GM18502 (cell line): ENCODE results near the gene TLR4.

Source experiments
- ATAC-seq: cut with Tn5 transposase; IDR thresholded peaks from one replicate; pipeline ENCODE4 v1.9.1; 2021; ENCODE audit warnings: mild to moderate bottlenecking; ENCODE audit not compliant: unreplicated experiment, poor library complexity

TLR4 gene

DNA sequence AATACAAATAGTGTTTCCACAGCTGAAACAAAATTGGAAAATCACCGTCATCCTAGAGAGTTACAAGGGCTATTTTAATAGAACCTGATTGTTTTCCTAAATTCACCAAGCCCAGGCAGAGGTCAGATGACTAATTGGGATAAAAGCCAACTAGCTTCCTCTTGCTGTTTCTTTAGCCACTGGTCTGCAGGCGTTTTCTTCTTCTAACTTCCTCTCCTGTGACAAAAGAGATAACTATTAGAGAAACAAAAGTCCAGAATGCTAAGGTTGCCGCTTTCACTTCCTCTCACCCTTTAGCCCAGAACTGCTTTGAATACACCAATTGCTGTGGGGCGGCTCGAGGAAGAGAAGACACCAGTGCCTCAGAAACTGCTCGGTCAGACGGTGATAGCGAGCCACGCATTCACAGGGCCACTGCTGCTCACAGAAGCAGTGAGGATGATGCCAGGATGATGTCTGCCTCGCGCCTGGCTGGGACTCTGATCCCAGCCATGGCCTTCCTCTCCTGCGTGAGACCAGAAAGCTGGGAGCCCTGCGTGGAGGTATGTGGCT lies at the start of gene TLR4:
TLR4 (plus strand) TSS at position 380 of the 552 bp plus-strand sequence; CDS start at position 450, 70 bp downstream.
- ATAC-seq, result peak; percentile 100

DNA sequence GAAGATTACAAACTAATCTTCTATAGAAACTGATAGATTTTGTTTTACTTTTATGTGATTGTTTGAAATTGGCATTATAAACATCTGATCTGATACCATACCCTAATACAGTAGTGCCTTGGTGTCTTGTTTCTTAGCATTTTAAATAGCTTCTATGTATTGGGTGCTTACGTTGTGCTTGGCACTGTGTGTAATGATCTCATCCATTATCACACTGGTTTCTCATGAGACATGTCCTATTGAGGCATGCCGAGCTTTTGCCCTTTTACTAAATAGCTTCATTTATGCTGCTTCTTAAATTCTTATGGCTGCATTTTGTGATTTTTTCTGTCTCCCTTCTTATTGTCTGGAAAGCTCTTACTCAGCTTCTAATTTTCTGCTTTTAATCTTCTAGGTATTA lies 48.2 kb upstream of the TLR4 start:
- ATAC-seq, result no peak

DNA sequence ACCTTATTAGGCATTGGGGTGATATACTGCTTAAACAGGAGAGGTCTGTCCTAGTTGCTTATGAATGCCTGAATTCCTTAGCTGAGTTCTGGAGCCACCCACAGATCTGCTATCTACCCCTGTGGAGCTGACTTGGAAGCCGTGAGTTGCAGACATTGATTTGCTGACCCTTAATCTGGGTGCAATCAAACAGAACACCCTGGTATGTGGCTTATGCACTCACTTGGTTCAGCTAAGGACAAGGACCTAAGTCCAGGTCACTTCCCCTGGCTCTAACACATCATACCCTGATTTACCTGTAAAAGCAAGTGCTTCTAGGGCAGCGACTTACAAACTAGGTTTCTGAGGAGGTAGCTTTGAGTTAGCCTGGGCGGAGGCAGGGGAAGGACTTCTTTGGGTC lies 41.6 kb upstream of the TLR4 start:
- ATAC-seq, result no peak

DNA sequence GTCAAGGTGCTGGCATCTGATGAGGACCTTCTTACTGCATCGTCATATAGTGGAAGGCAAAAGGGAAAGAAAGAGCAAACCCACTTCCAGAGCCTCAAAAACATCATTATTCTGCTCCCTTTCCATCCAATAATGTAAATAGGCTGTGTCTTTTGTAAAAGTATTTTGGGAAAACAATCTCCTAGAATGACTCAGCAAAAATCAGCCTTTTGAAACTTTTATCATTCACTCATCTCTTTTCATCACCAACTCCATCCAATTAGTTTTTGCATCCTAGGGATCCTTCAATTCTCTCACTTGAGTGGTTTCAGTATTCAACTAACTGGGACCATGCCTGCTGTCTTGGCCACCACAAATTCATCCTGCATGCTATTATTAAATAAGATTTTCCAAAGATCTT lies 39.8 kb upstream of the TLR4 start:
- no peak for ATAC-seq

DNA sequence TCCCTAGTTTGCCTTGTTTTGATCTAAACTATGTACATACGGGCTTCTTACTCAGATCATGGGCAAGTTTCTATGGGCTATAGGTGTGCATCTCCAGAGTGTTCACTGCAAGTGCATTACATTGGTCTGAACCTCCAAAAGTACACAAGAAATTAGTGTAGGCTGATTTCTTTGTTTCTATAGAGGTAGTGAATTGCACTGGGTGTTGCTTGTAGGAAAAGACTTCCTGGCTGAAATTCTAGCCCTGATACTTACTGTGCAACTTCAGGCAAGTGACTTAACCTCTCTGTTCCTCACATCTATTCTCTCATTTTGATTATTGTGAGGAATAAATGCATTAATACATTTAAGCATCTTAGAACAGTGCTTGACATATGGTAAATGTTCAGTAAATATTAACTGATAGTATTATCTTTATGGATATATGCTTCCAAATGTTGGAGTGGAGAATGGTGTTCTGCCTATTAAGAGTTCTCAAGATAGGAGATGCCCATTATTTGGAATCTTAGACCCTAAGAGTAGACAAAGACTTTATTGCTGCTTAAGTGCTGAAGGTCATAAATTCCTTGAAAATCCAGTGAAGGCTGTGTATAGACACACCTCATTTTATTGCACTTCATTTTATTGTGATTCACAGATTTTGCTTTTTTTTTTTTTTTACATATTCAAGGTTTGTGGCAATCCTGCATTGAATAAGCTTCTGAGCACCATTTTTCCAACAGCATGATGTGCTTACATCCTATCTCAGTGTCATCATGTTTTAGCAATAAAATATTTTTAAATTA lies 38.4 kb upstream of the TLR4 start:
- ATAC-seq, result no peak

DNA sequence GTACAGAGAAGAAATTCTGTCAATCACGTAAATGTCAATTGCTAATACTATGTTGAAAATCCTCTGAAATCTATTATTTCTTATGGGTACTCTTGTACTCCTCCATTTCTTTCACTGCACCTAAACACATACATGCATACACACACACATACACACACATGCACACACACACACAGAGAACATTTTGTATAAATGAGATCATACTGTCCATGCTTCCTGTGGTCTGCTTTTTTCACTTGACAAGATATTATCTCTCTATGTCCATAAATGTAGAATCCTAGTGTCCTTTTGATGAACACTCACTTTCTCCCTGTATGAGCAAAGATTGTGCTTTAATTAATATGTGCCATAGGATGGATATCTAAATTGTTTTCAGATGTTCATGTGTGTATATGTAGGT lies 32.7 kb upstream of the TLR4 start:
- ATAC-seq, result no peak

DNA sequence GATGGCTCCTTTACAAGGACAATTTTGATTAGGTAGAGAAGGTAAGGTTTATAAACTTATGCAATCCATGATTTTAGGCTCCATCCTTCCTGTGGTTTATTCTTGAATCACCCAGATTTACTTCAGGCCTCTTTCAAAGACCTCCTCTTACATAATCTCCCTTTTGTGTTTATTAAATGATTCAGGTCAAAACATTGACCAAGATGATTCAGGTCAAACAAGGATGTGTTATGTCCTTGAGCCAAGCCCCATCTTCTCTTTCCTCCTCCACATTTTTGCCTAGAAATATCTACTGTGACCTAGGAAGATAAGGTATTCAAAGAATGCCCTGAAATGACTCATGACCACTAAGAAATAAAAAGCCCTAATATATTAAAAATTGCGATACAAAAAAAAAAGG lies 31.8 kb upstream of the TLR4 start:
- no peak for ATAC-seq

DNA sequence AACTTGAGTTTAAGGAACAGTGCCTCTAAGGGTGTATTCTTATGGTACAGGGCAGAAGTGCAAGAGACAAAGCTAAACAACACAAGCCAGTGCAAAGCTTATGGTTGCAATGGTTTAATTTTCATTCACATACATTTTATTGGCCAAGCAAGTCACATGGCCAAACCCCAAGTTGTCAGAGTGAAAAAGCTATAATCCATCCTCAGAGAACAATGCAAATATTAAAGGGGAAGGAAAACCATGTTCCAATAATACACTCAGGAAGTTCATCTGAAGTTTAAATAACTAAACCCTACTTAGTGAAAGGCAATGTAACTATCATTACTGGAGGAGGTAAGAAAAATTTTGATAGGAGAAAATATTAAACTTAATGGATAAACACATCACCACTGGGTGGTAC lies 26.6 kb upstream of the TLR4 start:
- ATAC-seq, result no peak

DNA sequence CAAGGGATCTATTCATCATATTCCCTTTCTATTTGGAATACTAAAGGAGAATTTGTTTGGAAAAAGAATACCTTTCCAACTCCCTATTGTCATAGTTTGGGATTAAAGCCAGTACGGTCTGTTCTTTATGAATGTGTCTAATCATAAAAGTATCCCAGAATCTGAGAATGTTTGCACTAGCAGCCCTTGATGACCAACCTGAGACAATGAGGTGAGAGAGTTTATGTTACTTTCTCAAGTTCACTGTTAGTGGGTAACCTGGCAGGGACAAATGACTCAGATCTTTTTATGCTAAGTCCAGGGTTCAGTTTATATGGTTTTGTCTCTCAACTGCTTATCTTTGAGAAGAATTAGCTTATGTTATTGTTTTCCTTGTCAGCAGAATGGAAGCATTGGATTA lies 25.3 kb upstream of the TLR4 start:
- ATAC-seq, result no peak

DNA sequence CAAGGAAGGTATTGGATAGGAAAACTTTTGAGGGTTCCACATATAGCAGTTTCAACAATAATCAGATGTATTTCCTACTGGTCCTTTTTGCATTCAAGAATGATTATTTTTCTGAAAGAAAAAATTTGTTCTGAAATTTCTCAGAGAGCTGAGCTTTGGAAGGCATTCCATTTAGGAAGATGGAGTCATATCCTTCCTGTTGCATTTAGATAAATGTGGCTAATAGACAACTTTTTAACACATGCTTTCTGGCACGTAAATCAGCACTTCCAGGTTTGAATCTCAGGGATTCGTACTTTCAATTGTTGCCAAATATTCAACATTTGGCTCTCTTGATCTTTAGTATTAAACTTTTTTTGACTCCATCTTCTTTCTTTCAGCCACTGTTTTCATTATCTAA lies 24.8 kb upstream of the TLR4 start:
- no peak for ATAC-seq

DNA sequence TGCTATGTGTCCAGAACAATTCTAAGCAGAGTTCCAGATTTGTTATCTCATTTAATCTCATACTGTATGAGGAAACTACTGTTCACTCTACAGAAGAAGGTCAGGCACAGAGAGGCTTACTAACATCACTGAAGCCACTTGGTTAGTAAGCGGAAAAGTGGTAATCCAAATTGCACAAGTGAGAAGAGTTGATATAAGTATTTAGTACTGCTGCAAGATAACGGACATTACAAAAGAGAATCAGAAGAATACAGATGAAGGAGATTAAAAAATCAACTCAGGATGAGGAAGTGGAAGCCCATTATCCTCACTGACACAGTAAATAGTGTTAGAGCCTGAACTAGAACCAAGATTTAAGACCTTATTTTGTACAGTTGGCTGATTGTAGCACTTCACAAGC lies 22.3 kb upstream of the TLR4 start:
- ATAC-seq, result no peak

DNA sequence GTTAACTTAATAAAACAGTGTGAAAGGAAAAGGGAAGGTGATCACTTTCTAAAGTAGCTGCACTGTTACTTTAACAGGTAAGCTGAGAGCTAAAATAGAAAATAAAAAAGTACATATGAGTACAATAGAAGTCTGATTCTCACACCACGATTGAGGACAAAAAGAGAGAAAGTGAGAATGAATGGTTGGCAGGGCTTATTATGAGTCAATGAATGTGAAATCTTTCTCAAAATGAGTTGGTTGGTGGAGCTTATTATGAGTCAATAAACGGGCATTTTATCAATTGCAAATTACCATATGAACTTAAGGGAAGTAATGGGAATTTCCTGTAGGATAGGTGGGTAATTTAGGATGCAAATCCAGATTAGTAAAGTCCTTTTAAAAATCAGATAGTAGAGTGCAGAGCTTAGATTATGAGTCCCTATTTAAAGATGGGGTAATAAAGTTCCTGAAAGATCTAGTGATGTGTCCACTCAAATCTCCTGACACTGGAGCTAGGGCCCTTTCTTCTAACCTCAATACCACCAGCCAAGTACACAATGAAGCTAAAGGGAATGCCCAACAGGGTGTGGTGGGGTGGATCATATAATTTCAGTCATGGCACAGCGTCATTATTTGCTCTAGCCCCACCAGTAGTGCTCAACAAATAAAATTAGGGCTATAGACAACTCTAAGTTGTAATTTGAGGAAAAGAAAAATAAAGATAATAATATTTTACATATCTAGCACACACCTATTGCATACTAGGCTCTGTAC lies 21.1 kb upstream of the TLR4 start:
- ATAC-seq, result peak; percentile 86

DNA sequence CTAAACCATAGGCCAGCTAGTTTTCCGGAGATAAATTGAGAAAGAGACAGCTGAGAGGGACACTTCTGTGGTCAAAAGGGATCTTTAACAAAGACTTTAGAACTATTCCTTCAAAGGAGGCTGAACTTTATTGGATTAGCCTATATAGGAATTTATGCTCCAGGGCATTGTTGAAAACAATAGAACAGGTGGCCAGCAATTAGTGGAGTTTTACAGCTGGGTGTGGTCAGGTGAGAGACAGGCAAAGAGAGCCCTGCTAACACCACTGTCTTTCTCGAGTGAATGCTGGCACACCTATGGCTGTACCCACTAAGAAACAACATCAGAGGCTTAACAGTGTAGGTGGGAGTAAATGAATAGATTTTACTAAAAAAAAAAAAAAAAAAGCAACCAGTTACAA lies 16.7 kb upstream of the TLR4 start:
- ATAC-seq, result no peak

DNA sequence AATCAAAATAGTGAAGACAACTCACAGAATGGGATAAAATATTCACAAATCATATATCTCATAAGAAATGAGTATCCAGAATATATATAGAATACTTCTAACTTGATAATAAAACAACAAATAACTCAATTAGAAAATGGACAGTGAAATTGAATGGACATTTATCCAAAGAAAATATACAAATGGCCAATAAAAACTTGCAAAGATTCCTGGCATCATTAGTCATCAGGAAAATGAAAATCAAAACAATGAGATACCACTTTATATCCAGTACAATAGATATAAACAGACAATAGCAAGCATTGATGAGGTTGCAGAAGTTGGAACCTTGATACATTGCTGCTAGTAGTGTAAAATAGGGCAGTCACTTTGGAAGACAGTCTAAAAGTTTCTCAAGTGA lies 12.8 kb upstream of the TLR4 start:
- ATAC-seq, result no peak

DNA sequence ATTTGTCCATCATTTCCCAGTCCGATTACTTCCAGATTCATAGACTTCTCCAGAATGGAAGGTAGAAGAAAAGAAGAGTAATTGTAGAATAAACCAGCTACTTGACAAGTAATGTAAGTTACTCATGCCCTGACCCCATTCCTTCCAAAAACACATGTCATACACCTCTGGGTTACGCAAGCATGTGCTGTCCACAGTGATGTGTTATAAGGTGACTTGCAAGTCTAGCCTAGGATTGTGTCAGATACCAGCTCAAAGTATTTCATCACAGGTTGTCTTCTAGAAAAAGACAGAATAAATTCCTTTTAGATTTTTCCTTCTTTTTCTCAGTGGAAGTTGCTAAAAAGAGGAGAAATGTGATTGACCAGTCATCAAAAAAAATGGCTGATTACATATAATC lies 8.0 kb upstream of the TLR4 start:
- ATAC-seq, result no peak

DNA sequence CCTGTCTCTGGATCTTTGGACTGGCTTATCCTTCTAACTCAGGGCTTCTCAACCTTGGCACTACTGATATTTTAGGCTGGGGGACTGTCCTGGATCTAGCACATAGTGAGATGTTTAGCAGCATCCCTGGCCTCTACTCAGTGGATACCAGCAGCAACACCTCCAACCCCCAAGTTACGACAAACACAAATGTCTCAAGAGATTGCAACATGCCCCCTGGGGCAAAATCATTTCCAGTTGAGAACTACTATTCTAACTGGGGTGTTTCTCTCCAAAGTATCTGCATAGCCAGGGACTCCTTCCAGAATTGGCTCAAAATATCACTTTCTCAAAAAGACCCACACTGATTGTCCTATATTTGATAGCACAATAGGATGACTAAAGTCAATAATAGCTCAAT lies 7.2 kb upstream of the TLR4 start:
- ATAC-seq, result no peak

DNA sequence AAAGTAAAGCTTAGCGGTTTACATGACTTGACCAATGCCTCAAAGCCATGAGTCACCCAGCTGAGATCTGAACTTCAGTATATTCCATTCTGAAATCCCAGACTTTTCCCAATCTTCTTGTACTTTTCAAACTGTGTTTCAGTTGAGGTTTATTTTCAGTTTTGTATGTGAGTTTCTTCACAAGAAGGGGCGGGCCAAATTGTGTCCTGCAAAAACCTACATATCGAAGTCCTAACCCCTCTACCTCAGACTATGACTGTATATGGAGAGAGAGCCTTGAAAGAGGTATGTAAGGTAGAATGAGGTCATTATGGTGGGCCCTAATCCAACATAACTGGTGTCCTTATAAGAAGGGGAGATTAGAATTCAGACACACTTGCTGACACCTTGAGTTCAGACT lies 666 bp upstream of the TLR4 start:
- peak; percentile 10 for ATAC-seq

DNA sequence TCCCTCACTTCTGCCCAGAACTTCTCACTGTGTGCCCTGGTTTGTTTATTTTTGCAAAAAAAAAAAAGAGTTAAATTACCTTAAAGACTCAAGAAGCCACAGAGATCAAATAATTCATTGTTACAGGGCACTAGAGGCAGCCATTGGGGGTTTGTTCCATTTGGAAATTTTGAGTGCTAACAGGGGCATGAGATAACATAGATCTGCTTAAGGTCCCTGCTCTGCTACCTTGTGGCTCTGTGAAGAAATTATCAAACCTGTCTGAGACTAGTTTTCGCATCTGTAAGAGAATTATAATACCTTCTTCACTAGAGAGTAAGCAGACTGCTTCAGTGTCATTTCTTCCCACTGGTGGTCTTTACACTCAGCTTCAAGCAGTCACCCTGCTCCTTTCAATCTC lies 394 bp downstream of the TLR4 start:
- peak; percentile 5 for ATAC-seq

DNA sequence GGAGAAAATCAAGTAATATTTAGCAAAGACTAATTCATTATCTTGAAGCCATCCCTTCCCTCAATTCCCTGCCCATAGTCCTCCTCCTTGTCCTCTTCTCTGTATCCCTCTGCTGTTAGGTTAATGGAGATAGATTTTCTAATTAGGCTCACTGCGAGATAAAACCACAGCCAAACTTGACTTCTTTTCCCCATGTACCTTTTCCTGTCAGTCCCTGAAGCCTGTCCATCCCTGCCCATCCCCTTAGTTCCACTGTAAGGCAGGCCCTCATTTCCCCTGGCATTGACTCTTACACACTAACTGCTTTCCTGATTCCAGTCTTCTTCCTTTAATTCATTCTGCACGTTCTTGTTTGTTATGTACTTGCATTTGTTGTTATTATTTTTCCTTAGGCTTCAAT lies 1.2 kb downstream of the TLR4 start:
- ATAC-seq, result no peak

DNA sequence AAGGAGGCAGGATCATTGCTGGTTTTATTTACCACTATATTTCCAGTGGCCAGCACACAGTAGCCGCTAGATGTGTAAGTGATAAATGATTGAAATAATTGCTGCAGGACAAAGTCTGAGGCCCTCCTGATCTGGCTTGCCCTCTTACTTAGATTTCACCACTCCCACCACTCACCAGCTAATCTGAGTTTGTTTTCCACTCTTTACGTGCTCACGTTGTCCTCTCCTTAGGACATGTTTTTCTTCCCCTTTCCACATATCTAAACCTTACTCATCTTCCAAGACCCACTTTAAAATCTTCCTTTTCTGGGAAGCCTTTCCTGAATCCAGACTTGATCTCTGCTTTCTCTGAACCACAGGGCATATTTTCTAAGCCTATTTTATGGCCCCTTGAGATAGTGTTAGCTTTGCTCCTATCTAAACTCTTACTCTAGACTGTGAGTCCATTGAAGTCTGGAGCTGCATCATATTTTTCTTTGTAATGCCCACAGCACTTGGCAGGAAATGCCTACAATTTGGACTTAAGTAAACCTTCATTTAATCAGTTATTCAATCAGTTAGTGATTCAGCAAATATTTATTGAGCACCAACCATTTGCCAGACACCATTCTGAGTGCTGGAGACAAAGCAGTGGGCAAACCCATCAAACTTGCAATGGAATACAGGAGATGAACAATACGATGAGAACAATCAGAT lies 2.4 kb downstream of the TLR4 start:
- no peak for ATAC-seq

DNA sequence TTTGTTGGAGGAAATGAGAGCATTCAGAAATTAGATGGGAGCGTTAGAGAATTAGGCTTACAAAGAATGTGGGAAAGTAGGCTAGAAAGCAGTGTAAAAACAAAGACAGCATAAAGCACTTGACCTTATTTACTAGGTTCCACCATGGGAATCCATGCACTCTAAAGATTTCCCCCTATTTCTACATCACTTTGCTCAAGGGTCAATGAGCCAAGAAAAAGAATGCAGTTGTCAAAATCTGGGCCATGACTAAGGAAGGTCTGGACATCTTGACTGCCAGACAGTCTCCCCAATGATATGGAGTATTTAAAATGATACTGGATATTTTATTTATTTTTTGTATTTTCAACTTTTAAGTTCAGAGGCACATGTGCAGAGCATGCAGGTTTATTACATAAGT lies 3.4 kb downstream of the TLR4 start:
- ATAC-seq, result no peak
